Measurements from ENCODE around the gene SOX6.

Gene SOX6

GRCh38 chr11:15976433-15977045 is 379.8 kb downstream of the SOX6 start:
- no peaks in the 10 kb centered on the region for H3K9me3 ChIP-seq (ENCODE audit: control insufficient read depth, insufficient read depth, low read length)
- H3K9ac ChIP-seq (ENCODE audit: low read depth, low read length), result no peak overlapping the region
- H3K4me1 ChIP-seq (ENCODE audit: insufficient read depth, low read length), result no peaks in the 10 kb centered on the region
- H3K36me3 ChIP-seq (ENCODE audit: insufficient read depth, low read length), result no peaks in the 10 kb centered on the region

DNA sequence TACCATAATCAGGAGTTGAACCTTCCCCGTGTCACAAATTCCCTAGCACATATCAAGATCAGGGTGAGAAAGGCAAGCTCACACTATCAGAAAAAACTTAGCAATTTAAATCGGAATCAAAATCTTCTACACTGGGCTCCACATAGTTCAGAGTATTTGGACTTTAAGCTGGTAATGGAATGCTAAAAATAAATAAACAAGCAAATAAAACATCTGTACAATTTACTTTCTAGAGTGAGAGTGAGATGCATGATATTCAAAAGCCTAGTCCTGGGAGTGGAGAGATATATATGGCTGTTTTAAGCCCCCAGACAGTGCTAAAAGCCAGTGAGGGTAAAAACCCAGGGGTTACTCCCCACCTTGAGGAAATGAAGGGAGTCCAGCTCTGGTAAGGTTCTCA is 380.6 kb downstream of the SOX6 start:
- Histone ChIP-seq H3K36me3 (ENCODE audit: insufficient read depth, low read length) (no peaks in the 10 kb centered on the region), H3K4me1 (ENCODE audit: insufficient read depth, low read length) (no peaks in the 10 kb centered on the region), H3K9ac (ENCODE audit: low read depth, low read length) (no peak overlapping the region), H3K9me3 (ENCODE audit: control insufficient read depth, insufficient read depth, low read length) (no peaks in the 10 kb centered on the region)

- Histone ChIP-seq H3K4me1 (ENCODE audit: insufficient read depth, low read length) (peaks cover 13% of the 10 kb centered on the region; the same call in 1 of the 2 replicates), H3K9me3 (ENCODE audit: control insufficient read depth, insufficient read depth, low read length) (no peaks in the 10 kb centered on the region), H3K36me3 (ENCODE audit: insufficient read depth, low read length) (no peaks in the 10 kb centered on the region), H3K9ac (ENCODE audit: low read depth, low read length) (no peak overlapping the region)
Observed at GRCh38 chr11:15972838-15973237, 383.5 kb downstream of the SOX6 start.

DNA sequence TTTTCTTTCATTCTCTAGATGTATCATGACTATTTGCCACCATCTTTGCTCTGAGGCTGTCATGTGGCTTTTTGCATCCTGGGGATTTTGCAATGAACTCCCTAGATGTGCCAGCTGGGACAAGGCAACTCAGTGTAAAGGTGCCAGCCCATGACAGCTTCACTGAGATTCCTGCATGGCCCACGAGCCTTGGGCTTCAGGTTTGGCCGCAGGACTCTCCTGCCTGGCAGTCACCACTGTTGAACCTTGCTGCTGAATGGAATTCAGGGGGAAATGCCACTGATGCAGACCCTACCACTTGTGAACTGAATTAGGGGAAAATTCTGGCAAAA is 385.2 kb downstream of the SOX6 start:
- Histone ChIP-seq H3K9ac (ENCODE audit: low read depth, low read length) (no peak overlapping the region), H3K4me1 (ENCODE audit: insufficient read depth, low read length) (peaks cover 13% of the 10 kb centered on the region; the same call in 1 of the 2 replicates), H3K9me3 (ENCODE audit: control insufficient read depth, insufficient read depth, low read length) (no peaks in the 10 kb centered on the region), H3K36me3 (ENCODE audit: insufficient read depth, low read length) (no peaks in the 10 kb centered on the region)

DNA sequence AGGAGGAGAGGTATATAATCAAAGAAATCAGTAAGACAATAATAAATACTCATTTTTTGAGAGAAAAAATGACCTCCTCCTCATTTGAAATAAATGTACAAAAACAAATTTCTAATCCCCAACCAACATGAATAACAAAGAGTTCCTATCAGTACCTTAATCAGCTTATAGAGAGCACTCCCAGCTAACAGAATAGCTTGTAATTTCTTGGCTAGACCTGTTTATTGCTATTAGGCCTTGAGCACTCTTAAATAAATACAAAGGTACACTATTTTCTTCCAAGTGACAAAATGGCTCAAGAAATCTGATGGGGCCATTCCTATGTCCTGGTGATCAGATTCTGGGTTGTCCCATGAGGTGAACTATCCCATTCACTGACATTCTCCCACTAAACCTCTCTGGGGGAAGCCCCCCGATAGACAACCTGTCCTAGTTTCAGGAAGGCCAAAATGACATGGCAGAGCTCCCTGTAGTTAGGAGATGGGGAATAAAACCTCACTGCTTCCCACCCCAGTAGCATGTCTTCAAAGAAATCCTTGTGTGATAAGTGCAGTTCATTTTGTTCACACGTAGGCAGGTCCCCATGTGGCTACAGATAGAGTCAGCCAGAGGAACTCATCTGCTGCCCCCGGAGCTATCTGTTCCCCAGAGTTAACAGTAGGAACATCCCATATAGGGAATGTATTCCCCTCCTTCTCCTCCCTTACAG is 385.7 kb downstream of the SOX6 start:
- Histone ChIP-seq H3K4me1 (ENCODE audit: insufficient read depth, low read length) (peaks cover 13% of the 10 kb centered on the region; the same call in 1 of the 2 replicates), H3K36me3 (ENCODE audit: insufficient read depth, low read length) (no peaks in the 10 kb centered on the region), H3K9me3 (ENCODE audit: control insufficient read depth, insufficient read depth, low read length) (no peaks in the 10 kb centered on the region), H3K9ac (ENCODE audit: low read depth, low read length) (no peak overlapping the region)

DNA sequence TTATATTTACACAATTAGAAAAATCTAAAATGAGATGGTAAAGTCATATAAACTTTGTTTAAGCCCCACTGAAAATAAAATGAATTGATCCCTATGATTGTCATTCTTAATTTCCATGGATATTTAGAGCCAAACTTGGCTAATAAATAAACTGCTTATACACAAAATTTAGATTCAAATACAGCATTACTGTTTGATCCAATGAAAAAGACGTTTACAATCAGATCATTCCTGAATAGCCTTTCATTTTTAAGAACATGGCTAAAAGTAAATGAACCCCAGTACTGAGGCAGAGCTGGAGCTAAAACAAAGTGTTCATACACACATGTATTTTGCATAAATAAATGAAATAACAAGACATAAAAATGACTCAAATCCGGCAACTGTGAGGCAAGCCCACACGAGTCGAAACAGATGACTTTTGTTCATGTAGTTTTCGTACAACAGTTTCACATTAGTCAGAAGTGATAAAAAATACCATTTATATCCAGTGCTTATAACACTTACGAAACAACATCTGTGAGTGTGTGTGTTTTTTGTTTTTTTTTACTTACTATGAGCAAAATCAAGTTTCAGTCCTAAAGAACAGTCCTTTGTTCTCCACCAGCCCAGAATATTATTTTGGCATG is 386.5 kb downstream of the SOX6 start:
- no peaks in the 10 kb centered on the region for H3K36me3 ChIP-seq (ENCODE audit: insufficient read depth, low read length)
- no peaks in the 10 kb centered on the region for H3K9me3 ChIP-seq (ENCODE audit: control insufficient read depth, insufficient read depth, low read length)
- H3K9ac ChIP-seq (ENCODE audit: low read depth, low read length), result no peak overlapping the region
- peaks cover 13% of the 10 kb centered on the region; the same call in 1 of the 2 replicates for H3K4me1 ChIP-seq (ENCODE audit: insufficient read depth, low read length)

- no peaks in the 10 kb centered on the region for H3K9me3 ChIP-seq (ENCODE audit: control insufficient read depth, insufficient read depth, low read length)
- no peaks in the 10 kb centered on the region for H3K36me3 ChIP-seq (ENCODE audit: insufficient read depth, low read length)
- H3K9ac ChIP-seq (ENCODE audit: low read depth, low read length), result no peak overlapping the region
- peaks cover 13% of the 10 kb centered on the region; the same call in 1 of the 2 replicates for H3K4me1 ChIP-seq (ENCODE audit: insufficient read depth, low read length)
Observed at GRCh38 chr11:15969281-15969680, 387.1 kb downstream of the SOX6 start.

GRCh38 chr11:15968461-15969130 is 387.8 kb downstream of the SOX6 start:
- peaks cover 13% of the 10 kb centered on the region; the same call in 1 of the 2 replicates for H3K4me1 ChIP-seq (ENCODE audit: insufficient read depth, low read length)
- no peak overlapping the region for H3K9ac ChIP-seq (ENCODE audit: low read depth, low read length)
- no peaks in the 10 kb centered on the region for H3K9me3 ChIP-seq (ENCODE audit: control insufficient read depth, insufficient read depth, low read length)
- no peaks in the 10 kb centered on the region for H3K36me3 ChIP-seq (ENCODE audit: insufficient read depth, low read length)

DNA sequence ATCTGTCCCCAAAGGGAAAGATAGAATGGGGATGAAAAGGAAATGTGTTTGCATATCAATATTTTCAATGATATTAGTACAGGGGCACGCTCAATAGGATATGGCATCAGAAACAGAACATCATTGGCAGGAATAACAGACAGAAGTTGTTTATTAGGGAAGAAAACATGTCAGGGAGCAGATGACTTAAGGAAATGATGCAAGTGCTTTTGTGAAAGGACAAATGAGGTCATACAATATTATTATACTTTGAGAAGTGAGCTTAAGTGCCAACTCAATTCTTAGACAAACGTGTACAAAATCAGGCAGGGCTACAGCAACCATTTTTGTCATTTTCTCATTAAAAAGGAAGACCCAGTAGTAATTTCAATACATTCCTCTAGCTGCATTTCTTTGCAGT is 388.4 kb downstream of the SOX6 start:
- H3K9me3 ChIP-seq (ENCODE audit: control insufficient read depth, insufficient read depth, low read length), result no peaks in the 10 kb centered on the region
- H3K9ac ChIP-seq (ENCODE audit: low read depth, low read length), result no peak overlapping the region
- H3K36me3 ChIP-seq (ENCODE audit: insufficient read depth, low read length), result no peaks in the 10 kb centered on the region
- H3K4me1 ChIP-seq (ENCODE audit: insufficient read depth, low read length), result peaks cover 13% of the 10 kb centered on the region; the same call in 1 of the 2 replicates

DNA sequence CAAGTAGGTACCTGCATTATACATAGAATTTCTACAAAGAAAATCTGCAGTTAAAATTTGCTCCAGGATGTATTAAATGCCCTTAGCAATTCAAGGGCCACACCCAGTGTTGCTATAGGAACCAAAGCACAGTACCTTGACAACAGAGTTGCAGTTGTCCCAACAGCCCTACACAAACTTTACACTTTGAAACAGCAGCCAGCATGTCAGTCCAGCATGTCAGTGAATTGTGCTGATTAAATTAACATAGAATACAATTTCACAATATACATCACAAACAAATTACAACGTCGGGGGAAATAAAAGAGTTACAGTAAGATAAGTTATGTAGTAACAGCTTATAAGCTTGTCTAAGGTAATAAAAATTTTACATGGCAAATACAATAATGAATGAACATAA is 389.2 kb downstream of the SOX6 start:
- Histone ChIP-seq H3K36me3 (ENCODE audit: insufficient read depth, low read length) (no peaks in the 10 kb centered on the region), H3K4me1 (ENCODE audit: insufficient read depth, low read length) (peaks cover 13% of the 10 kb centered on the region; the same call in 1 of the 2 replicates), H3K9me3 (ENCODE audit: control insufficient read depth, insufficient read depth, low read length) (no peaks in the 10 kb centered on the region), H3K9ac (ENCODE audit: low read depth, low read length) (no peak overlapping the region)

DNA sequence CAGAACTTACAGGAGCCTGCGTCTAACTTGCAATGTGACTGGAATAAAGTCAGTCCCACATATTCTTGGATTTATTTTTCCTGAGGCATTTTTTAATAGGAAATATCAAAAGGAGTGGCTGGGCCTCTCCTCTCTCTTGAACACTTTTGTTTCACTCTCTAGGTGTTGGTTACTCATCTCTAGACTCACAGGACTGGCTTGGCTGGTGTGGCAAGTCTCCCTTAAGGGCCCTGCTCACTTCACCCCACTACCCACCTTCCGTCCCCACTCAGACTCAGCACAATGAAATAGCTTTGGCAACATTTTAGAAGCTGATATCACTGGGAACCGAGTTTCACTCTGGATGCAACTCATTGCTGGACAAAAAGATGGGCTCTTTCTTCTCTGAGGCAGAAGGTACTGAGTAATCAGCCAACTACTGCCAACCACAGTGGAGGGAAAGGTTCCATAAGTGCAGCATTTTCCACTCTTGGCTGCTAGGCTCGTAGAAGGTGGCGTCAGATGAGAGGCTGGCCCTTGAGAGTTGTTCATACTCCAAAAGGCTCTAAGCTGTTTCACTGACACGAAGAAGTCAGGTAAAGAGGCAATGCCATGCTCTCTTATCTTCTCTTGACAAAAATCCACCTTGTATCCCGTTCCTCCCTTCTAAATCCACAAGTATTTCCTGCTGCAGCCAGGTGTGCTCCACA is 390.6 kb downstream of the SOX6 start:
- Histone ChIP-seq H3K9ac (ENCODE audit: low read depth, low read length) (no peak overlapping the region), H3K4me1 (ENCODE audit: insufficient read depth, low read length) (peaks cover 13% of the 10 kb centered on the region; the same call in 1 of the 2 replicates), H3K9me3 (ENCODE audit: control insufficient read depth, insufficient read depth, low read length) (no peaks in the 10 kb centered on the region), H3K36me3 (ENCODE audit: insufficient read depth, low read length) (no peaks in the 10 kb centered on the region)

GRCh38 chr11:15963266-15963665 is 393.1 kb downstream of the SOX6 start:
- Histone ChIP-seq H3K36me3 (ENCODE audit: insufficient read depth, low read length) (no peaks in the 10 kb centered on the region), H3K9me3 (ENCODE audit: control insufficient read depth, insufficient read depth, low read length) (no peaks in the 10 kb centered on the region)

GRCh38 chr11:15958910-15959309 is 397.4 kb downstream of the SOX6 start:
- H3K36me3 ChIP-seq (ENCODE audit: insufficient read depth, low read length), result no peaks in the 10 kb centered on the region
- H3K4me1 ChIP-seq (ENCODE audit: insufficient read depth, low read length), result no peaks in the 10 kb centered on the region
- no peaks in the 10 kb centered on the region for H3K9me3 ChIP-seq (ENCODE audit: control insufficient read depth, insufficient read depth, low read length)
- no peak overlapping the region for H3K9ac ChIP-seq (ENCODE audit: low read depth, low read length)

More at GRCh38 chr11:15963266-15963665, 393.1 kb downstream of the SOX6 start:
- H3K9ac ChIP-seq (ENCODE audit: low read depth, low read length), result no peak overlapping the region
- H3K4me1 ChIP-seq (ENCODE audit: insufficient read depth, low read length), result peaks cover 5% of the 10 kb centered on the region; the same call in 1 of the 2 replicates

DNA sequence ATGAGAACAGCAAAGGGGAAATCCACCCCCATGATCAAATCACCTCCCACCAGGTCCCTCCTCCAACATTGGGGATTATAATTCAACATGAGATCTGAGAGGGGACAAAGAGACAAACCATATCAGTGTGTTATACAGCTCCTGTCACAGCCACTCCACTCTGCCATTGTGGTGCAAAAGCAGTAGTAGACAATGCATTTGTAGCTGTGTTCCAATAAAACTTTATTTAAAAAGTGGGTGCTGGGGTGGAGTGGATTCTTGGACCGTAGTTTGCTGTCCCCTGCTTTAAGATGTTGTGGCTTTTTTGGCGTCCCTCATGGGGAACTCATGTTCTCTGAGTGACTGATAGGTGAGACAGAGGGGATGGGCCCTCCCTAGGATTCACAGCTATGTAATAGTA is 399.1 kb downstream of the SOX6 start:
- no peaks in the 10 kb centered on the region for H3K36me3 ChIP-seq (ENCODE audit: insufficient read depth, low read length)
- no peaks in the 10 kb centered on the region for H3K4me1 ChIP-seq (ENCODE audit: insufficient read depth, low read length)
- H3K9ac ChIP-seq (ENCODE audit: low read depth, low read length), result no peak overlapping the region
- no peaks in the 10 kb centered on the region for H3K9me3 ChIP-seq (ENCODE audit: control insufficient read depth, insufficient read depth, low read length)

Measured in ES-I3 (cell line).